CD14-positive monocyte (primary cell): Measurements from ENCODE around the gene RRP8. TPM values are rescaled to one million over a fixed set of nuclear protein-coding genes. Genes with fewer than 3 reads are reported as not detected.

Source experiments
- DNase-seq, 3 donors: peaks; one replicate each; pipeline ENCODE4 v3.0.0-alpha.2; 2011 to 2022
- H2AFZ ChIP-seq: 2 replicates; pipeline ENCODE4 v1.6.0; 2012; ENCODE audit warnings: mild to moderate bottlenecking, low read depth, low read length, inconsistent platforms; ENCODE audit not compliant: insufficient read depth, poor library complexity, severe bottlenecking
- H3K27ac ChIP-seq, 2 donors: 1 replicate in 1 of 2; 2 replicates in 1 of 2; pipeline ENCODE4 v1.5.1; 2012 to 2013; ENCODE audit warnings: low read length in 2 of 2, control low read depth in 1 of 2, inconsistent platforms in 1 of 2, low read depth in 1 of 2, mild to moderate bottlenecking in 1 of 2
- H3K27me3 ChIP-seq, 2 donors: one replicate each; pipeline versions ENCODE4 v1.6.0 to v1.6.1; 2011 to 2013; ENCODE audit warnings: low read length in 2 of 2; ENCODE audit not compliant: control insufficient read depth in 2 of 2, insufficient read depth in 2 of 2
- H3K36me3 ChIP-seq, 2 donors: replicated peaks in 1 of 2; 1 replicate in 1 of 2; 2 replicates in 1 of 2; pipeline versions ENCODE4 v1.5.1 to v1.6.1; 2012 to 2013; ENCODE audit warnings: low read length in 2 of 2, control low read depth in 1 of 2, inconsistent platforms in 1 of 2, mild to moderate bottlenecking in 1 of 2; ENCODE audit not compliant: insufficient read depth in 2 of 2, control insufficient read depth in 1 of 2
- H3K4me1 ChIP-seq, 2 donors: 1 replicate in 1 of 2; 2 replicates in 1 of 2; pipeline versions ENCODE4 v1.5.1 to v1.6.1; 2012 to 2013; ENCODE audit warnings: low read length in 2 of 2, control low read depth in 1 of 2, inconsistent platforms in 1 of 2, mild to moderate bottlenecking in 1 of 2, moderate library complexity in 1 of 2; ENCODE audit not compliant: insufficient read depth in 2 of 2, control insufficient read depth in 1 of 2
- H3K4me2 ChIP-seq: replicated peaks from 2 replicates; pipeline ENCODE3; 2012; ENCODE audit warnings: low read length, moderate library complexity, mild to moderate bottlenecking; ENCODE audit not compliant: poor library complexity, severe bottlenecking; ENCODE audit errors: extremely low read depth
- H3K4me3 ChIP-seq, 3 experiments: fragments of 200-600 bp in 1 of 3; sonication (generic) in 1 of 3; replicated peaks in 1 of 3; 1 replicate in 2 of 3; 2 replicates in 1 of 3; pipeline ENCODE4 v1.5.1; 2011 to 2013; ENCODE audit warnings: low read length in 3 of 3, mild to moderate bottlenecking in 3 of 3, control low read depth in 2 of 3, low read depth in 2 of 3, inconsistent platforms in 1 of 3, moderate library complexity in 1 of 3
- H3K79me2 ChIP-seq: 2 replicates; pipeline ENCODE4 v1.6.0; 2012; ENCODE audit warnings: mild to moderate bottlenecking, control low read depth, inconsistent platforms, low read length, moderate library complexity; ENCODE audit not compliant: insufficient read depth
- H3K9ac ChIP-seq: 2 replicates; pipeline ENCODE4 v1.6.0; 2017; ENCODE audit warnings: low read length, mild to moderate bottlenecking; ENCODE audit not compliant: insufficient read depth, poor library complexity, severe bottlenecking
- H3K9me3 ChIP-seq, 2 donors: replicated peaks in 1 of 2; 1 replicate in 1 of 2; 2 replicates in 1 of 2; pipeline versions ENCODE4 v1.5.1 to v1.6.1; 2012 to 2013; ENCODE audit warnings: low read length in 2 of 2, control low read depth in 1 of 2; ENCODE audit not compliant: control insufficient read depth in 1 of 2, insufficient read depth in 1 of 2
- H4K20me1 ChIP-seq: 2 replicates; pipeline ENCODE4 v1.6.0; 2012; ENCODE audit warnings: mild to moderate bottlenecking, low read length, control low read depth, moderate library complexity; ENCODE audit not compliant: insufficient read depth
- H3K27ac Mint-ChIP-seq, 7 donors: one replicate each; pipeline ENCODE4 v1.8.0; 2020; ENCODE audit warnings: mild to moderate bottlenecking in 7 of 7, mixed read lengths in 7 of 7, moderate library complexity in 6 of 7, inconsistent platforms in 2 of 7
- H3K27me3 Mint-ChIP-seq, 3 donors: one replicate each; pipeline ENCODE4 v1.8.0; 2021 to 2022; ENCODE audit warnings: low read depth in 3 of 3, mild to moderate bottlenecking in 3 of 3, mixed read lengths in 3 of 3, moderate library complexity in 3 of 3, inconsistent platforms in 1 of 3
- H3K36me3 Mint-ChIP-seq, 2 donors: one replicate each; pipeline ENCODE4 v1.8.0; 2020; ENCODE audit warnings: mixed read lengths in 2 of 2, inconsistent platforms in 1 of 2, mild to moderate bottlenecking in 1 of 2
- H3K4me1 Mint-ChIP-seq: one replicate; pipeline ENCODE4 v1.8.0; 2020; ENCODE audit warnings: mild to moderate bottlenecking, mixed read lengths
- H3K4me3 Mint-ChIP-seq, 2 donors: one replicate each; pipeline ENCODE4 v1.8.0; 2020; ENCODE audit warnings: mild to moderate bottlenecking in 2 of 2, mixed read lengths in 2 of 2, moderate library complexity in 1 of 2
- H3K9me3 Mint-ChIP-seq, 7 donors: one replicate each; pipeline ENCODE4 v1.8.0; 2020 to 2022; ENCODE audit warnings: mixed read lengths in 7 of 7, mild to moderate bottlenecking in 6 of 7, moderate library complexity in 6 of 7, inconsistent platforms in 2 of 7
- WGBS: methylation state at CpG from one replicate; pipeline ENCODE4 v1.1.5; 2013; ENCODE audit warnings: missing lambda C conversion rate; ENCODE audit not compliant: insufficient coverage; 5-methylcytosine and 5-hydroxymethylcytosine counted together
- intact Hi-C, 2 donors: fragments of 100-400 bp; cut with micrococcal nuclease; formaldehyde crosslinking; loops; one replicate each; pipeline versions ENCODE4 v1.15.0 to v1.15.1; 2023
- polyA plus RNA-seq, 3 donors: library from polyadenylated mRNA; depleted of rRNA in 1 of 3; unstranded in 2 of 3; stranded (reverse) in 1 of 3; fragments of 300-500 nt in 2 of 3; fragments of >200 nt in 1 of 3; fragmentation: Illumina TruSeq in 2 of 3; gene quantifications; 1 replicate in 2 of 3; 2 replicates in 1 of 3; pipeline ENCODE4 v1.2.3, GENCODE V29; 2012 to 2021
- TF ChIP-seq, protein P1 (sequence below): fragments of 200-600 bp; IDR thresholded peaks from one replicate; pipeline ENCODE4 v1.8.0; 2022; ENCODE audit warnings: antibody characterized with exemption, mild to moderate bottlenecking

RRP8 gene
- polyA plus RNA-seq, 3 donors, result 7.2 to 14.1 (median 11.9) TPM

DNA sequence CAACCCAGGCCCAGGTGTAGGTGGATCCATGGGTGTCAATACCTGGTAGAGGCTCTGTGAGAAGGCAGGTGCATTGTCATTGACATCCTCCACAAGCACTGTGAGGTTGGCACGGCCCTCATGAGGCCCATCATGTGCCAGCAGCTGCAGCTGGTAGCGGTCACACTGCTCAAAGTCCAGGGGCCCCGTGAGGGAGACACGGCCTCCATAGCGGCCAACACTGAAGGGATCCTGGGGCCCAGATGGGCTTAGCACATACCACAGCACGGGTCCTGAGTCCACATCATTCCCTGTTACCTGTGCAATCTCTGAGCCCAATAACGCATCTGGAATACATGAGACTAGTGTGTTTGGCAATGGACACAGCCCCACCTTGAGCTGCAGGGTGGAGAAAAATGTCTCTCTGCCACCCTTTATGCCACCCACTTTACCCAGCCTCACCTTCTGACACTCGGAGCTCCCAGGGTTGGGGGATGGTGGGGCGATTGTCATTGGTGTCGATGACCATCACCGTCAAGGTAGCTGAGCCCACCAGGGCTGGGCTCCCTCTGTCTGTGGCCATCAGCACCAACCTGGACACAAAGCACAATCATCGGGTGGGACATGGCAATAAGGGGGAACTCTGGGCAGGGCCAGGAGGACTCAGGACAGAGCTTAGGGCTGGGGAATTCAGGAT lies 21.9 kb upstream of the RRP8 start:
- Histone ChIP-seq H3K4me3 (no peak overlapping the region), H3K79me2 (no peaks in the 10 kb centered on the region), H3K36me3 (no peaks in the 10 kb centered on the region), H3K27ac (no peak overlapping the region), H3K4me1 (peaks cover 16 to 19% of the 10 kb centered on the region in 2 donors), H3K27me3 (no peaks in the 10 kb centered on the region), H3K9ac (no peak overlapping the region), H3K4me2 (no peak overlapping the region), H4K20me1 (no peaks in the 10 kb centered on the region), H2AFZ (no peak overlapping the region), H3K9me3 (no peaks in the 10 kb centered on the region)
- Mint-ChIP-seq H3K4me1 (peaks cover 7% of the 10 kb centered on the region), H3K27me3 (no peaks in the 10 kb centered on the region), H3K4me3 (no peak overlapping the region), H3K36me3 (no peaks in the 10 kb centered on the region), H3K27ac (no peak overlapping the region), H3K9me3 (peaks cover 0 to 6% (median 0%) of the 10 kb centered on the region in 7 donors)
- TF ChIP-seq, protein P1, sequence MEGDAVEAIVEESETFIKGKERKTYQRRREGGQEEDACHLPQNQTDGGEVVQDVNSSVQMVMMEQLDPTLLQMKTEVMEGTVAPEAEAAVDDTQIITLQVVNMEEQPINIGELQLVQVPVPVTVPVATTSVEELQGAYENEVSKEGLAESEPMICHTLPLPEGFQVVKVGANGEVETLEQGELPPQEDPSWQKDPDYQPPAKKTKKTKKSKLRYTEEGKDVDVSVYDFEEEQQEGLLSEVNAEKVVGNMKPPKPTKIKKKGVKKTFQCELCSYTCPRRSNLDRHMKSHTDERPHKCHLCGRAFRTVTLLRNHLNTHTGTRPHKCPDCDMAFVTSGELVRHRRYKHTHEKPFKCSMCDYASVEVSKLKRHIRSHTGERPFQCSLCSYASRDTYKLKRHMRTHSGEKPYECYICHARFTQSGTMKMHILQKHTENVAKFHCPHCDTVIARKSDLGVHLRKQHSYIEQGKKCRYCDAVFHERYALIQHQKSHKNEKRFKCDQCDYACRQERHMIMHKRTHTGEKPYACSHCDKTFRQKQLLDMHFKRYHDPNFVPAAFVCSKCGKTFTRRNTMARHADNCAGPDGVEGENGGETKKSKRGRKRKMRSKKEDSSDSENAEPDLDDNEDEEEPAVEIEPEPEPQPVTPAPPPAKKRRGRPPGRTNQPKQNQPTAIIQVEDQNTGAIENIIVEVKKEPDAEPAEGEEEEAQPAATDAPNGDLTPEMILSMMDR, result no peak
- 95% methylated on average over 11 of the region's 12 CpGs for WGBS
- DNase-seq, result no peak
- intact Hi-C loops, result no loop called here

- Histone ChIP-seq H3K79me2 (peaks cover 6% of the 10 kb centered on the region), H3K9me3 (no peaks in the 10 kb centered on the region), H2AFZ (no peak overlapping the region), H3K4me3 (no peak overlapping the region), H3K4me2 (no peak overlapping the region), H3K27me3 (no peaks in the 10 kb centered on the region), H3K36me3 (no peaks in the 10 kb centered on the region), H3K4me1 (peaks cover 26 to 30% of the 10 kb centered on the region in 2 donors), H4K20me1 (no peaks in the 10 kb centered on the region), H3K27ac (no peak overlapping the region), H3K9ac (no peak overlapping the region)
- Mint-ChIP-seq H3K4me3 (no peak overlapping the region), H3K4me1 (peaks cover 7% of the 10 kb centered on the region), H3K27ac (peak overlapping the region in 1 of 7 donors; percentile 31), H3K36me3 (no peaks in the 10 kb centered on the region), H3K9me3 (peaks cover 0 to 2% (median 0%) of the 10 kb centered on the region in 7 donors), H3K27me3 (no peaks in the 10 kb centered on the region)
- TF ChIP-seq, protein P1, result no peak
- 94% methylated on average over 31 of the region's 31 CpGs for WGBS
- DNase-seq, result no peak
- intact Hi-C loops, result no loop called here
These were observed 20.3 kb upstream of the RRP8 start for GRCh38 chr11:6623391-6624363.
